ENCODE results near the gene TTC28.
"Not testable (repeated sequence)": the region's sequence is repeated elsewhere in the genome, so short reads cannot be mapped to it uniquely, and the experiment has no call there.

TTC28 gene

GRCh38 chr22:28397306-28397705 is 282.3 kb downstream of the TTC28 start:
- no peak for DNase-seq

DNA sequence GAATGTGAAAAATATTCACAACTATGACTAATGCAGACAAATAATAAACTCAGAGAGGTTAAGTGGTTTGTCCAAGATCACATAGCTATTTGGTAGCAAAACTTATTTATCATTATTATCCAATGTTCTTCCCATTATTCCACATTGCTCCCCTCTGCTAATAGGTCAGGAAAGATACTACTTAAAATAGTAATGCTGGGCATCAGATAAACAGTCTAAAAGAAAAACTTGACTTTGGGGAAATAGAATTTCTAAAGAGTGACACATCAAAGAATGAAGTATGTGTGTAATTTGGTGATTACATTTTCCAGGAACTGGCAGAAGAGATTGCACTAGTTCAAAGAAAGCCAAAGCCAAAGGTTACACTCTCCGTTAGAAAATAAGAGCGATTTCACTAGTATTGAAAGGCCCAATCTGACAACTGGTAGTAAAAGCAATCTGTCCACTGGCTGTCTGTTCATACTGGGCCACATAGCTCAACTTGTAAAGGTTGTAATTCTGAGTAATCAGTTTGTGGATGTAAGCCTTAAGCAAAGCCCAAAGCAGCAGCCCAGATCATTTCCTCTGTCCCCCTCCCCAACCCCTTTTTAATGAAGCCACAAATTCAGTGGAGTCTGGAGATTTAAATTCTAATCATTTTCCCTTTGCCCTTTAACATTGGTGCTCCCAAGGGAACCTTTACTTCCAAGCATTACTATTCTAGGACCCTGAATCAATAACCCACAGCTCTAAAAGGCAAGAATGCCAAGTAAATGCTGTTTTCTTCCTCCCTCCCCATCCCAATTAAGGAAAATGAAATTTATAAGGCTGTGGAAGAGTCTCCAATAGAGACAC is 283.5 kb downstream of the TTC28 start:
- no peak for DNase-seq

DNA sequence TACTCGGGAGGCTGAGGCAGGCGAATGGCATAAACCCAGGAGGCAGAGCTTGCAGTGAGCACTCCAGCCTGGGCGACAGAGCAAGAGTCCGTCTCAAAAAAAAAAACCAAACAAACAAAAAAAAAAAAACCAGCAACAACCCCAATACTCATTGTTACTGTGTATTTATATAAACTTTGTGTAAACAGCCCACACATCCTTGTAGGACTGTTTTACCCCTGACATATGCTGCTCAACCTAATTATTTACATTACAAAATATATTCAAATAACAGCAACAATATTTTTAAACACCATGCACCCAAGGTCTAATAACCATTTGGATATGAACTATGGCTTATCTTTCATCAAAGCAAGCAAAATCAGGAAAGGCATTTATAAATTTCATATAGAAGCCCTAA is 284.1 kb downstream of the TTC28 start:
- DNase-seq: no peak

- no peak for DNase-seq
Measured at GRCh38 chr22:28394513-28395110, 285.0 kb downstream of the TTC28 start.

DNA sequence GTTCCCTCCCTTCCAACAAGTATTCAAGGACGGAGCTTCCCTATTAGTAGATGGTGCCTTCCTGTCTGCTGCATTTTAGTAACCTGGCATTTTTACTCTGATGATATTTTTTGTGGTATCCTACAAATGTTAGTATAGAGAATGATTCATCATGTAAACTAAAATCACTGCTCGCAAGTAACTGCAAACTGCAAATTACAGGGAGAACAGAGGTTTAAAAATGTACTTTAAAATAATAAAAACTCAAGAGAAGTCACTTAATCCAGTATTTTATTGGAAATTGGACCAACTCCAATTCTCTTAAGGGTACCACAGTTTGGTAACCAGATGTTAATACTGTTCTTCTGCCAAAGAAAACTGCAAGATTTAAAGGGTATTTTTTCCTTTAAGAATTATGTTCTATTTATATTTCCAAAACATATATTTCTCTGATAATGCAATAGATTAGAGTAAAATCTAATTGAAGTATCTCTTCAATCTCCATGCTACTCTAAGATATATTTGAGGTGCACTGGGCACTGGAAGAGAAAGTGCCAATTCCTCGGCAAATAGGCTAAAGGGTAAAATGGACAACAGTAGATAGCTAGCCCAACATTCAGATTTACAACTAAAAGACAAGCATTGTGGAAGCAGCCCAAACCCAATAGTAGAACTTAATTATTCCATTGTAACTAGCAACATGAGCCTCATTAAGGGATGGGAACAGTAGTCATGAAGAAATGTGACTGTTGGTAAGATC is 298.0 kb downstream of the TTC28 start:
- no peak for DNase-seq

- DNase-seq: no peak
Measured at GRCh38 chr22:28379951-28380350, 299.7 kb downstream of the TTC28 start.

DNA sequence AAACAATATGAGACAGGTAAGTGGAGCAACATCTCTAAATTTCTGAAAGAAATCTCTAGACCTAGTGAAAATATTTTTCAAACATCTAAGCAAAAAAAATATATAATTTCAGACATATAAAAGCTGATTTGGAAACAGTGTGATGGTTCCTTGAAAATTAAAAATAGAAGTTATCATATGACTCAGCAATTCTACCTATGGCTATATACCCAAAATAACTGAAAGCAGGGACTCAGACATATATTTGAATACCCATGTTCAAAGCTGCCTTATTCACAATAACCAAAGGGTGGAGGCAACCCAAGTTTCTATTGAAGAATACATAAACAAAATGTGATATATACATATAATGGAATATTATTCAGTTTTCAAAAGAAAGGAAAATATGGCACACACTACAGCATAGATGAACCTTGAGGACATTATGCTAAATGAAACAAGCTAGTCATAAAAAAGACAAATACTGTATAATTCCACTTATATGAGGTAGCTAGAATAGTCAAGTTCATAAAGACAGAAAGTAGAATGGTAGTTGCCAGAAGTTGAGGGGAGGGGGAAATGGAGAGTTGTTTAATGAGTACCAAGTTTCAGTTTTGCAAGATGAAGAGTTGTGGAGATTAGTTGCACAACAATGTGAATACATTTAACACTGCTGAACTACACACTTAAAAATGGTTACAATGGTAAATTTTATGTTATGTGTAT is 300.4 kb downstream of the TTC28 start:
- no peak for DNase-seq

GRCh38 chr22:28375761-28376534 is 303.7 kb downstream of the TTC28 start:
- DNase-seq: no peak

DNA sequence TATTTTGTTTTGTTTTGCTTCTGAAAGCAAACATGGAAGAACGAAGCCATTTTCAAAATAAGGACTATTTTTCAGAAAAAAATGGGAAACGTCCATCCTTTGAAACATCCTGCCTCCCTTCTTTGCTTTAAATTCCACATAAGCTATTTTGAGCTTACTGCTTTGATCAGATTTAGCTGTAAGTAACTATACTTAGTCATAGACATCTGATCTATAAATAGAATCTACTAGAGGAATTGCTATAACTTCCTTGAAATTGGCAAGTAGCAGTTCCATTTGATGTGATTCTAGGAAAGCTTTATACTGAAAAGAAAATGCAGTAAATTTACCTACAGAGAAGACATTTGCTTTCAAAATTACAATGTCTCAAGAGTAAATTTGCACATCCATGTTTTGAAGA is 305.8 kb downstream of the TTC28 start:
- DNase-seq: no peak

GRCh38 chr22:28369854-28370253 is 309.8 kb downstream of the TTC28 start:
- DNase-seq: no peak

DNA sequence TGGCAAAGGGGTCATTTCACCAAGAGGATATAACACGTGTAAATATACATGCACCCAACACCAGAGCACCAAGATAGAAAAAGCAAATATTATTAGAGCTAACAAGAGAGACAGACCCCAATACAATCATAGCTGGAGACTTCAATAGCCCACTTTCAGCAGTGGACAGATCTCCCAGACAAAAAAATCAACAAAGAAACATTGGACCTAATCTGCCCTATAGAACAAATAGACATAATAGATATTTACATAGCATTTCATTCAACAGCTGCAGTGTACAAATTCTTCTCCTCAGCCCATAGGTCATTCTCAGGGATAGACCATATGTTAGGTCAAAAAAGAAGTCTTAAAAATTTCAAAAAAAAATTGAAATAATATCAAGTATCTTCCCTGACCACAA is 312.8 kb downstream of the TTC28 start:
- DNase-seq: no peak

DNA sequence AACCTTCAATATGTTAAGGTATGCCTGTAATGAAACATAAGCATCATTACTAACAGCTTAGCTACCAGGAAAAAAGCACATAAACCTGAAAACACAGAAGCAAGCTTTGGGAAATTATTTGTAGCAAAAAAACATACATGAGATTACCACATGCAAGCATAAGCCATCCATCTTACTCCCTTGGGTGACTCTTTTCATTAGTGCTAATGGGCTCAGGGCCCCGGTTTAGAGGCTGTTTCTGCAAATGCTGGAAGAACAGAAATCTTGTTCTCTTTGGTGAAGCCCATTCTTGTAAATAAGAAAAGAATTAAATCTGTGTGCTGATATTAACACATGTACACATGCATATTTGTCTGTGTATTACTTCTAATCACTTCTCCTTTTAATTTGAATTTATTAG is 314.3 kb downstream of the TTC28 start:
- DNase-seq: no peak

- not testable (repeated sequence) for DNase-seq
Measured at GRCh38 chr22:28364105-28364504, 315.5 kb downstream of the TTC28 start.

GRCh38 chr22:28360939-28361338 is 318.7 kb downstream of the TTC28 start:
- DNase-seq: no peak

DNA sequence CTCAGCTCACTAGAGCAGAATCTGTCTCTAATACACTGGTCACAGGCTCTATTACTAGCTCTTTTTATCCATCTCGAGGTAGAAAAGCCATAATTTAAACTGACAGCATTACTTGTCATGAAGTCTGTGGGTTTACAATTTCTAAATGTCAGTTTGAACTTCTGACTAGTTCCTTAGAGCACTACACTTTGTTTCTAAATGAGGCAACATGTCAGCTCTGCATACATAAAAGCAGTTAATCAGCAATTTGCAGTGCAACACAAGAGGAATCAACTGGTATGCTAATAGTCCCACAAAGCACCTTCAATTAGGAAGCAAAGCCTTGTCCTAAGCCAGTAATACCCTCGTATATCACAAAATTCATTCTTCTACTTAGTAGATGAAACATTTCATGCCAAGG is 321.3 kb downstream of the TTC28 start:
- DNase-seq: no peak

DNA sequence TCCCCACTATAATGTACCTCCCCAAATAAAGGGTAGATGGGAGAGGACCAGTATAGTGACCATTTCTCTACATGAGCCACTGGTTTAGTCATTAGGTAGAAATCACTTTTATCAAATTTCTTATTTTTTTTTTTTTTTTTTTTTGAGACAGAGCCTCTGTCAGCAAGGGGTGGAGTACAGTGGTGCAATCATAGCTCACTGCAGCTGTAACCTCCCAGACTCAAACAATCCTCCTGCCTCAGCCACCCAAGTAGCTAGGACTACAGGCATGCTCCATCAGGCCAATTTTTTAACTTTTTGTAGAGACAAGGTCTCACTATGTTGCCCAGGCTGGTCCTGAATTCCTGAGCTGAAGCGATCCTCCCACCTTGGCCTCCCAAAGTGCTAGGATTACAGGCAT is 322.4 kb downstream of the TTC28 start:
- no peak for DNase-seq

DNA sequence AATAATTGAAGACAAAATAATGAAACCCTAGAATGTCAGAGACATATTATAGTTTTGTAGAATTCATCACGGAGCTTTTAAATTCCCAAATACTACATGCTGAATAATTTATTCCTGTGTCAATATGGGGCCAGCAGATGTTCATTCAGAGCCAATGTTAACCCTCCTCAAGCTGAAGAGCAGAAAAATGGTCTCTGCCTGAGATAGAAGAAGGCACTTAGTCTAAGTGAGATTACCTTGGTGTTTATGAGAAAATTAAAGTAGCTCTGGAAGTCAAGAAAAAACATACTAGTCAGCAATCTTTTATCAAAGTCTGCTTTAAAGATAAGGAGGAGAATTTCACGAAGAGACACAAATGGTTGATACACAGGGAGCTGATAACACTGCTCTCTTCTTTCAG is 328.2 kb downstream of the TTC28 start:
- DNase-seq: no peak

DNA sequence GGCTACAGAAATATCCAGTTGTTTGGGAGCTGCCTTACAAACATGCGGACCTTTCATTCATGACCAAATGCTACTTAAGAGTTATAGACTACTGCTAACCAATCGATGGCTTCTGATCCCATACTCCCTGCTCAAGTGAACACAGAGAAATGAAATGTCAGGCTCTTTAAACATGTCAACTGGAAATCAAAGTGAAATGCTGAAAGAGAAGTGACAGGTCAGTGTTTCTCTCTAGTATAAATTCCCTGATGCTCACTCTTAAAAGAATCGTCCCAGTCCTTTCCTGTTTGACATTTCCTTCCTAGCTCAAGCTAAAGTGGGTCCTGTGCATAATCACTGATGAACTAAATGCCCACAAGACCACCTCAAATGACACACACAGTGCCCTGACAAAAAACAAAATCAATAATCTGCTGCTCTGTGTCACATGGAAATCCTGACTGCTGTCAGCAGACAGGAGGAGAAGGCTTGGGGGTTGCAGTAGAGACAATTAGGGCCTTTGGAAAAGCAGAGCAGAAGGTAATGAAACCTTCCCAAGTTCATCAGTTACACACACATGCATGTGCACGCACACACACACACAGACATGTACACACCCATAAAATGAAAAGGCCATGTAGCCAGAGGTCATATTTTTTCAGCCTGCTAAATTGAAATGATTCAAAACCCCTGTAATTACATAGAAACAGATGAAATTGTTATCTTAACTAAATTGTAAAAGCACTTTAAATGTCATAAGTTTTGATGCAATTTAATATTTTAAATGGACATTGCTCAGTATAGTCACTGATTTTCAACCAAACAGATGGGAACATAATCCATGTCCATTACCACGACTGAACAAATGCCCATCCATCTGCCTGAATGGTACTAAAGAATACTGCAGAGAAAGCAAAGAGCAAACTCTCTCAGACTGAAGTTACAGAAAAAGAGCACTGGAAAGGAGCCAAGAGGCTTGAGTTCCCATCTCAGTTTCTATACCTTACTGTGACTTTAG is 330.7 kb downstream of the TTC28 start:
- DNase-seq: no peak

DNA sequence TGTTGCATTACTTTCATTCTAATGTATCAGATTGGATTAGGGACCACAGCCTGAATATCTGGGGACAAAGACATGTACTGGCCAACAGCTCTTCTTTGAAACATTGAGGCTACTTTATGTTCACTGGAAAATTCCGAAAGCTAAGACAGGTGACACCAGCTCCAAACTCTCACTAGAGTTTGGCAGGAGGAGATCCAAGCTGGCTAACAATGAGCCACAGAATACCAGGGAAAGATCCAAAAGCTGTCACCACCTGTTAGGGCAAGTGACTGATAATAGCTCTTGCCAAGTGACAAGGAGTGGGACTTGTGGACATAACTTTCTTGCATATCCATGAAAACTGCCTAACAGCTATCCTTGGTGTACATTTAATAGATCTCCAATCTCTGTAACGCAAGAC is 333.3 kb downstream of the TTC28 start:
- no peak for DNase-seq

DNA sequence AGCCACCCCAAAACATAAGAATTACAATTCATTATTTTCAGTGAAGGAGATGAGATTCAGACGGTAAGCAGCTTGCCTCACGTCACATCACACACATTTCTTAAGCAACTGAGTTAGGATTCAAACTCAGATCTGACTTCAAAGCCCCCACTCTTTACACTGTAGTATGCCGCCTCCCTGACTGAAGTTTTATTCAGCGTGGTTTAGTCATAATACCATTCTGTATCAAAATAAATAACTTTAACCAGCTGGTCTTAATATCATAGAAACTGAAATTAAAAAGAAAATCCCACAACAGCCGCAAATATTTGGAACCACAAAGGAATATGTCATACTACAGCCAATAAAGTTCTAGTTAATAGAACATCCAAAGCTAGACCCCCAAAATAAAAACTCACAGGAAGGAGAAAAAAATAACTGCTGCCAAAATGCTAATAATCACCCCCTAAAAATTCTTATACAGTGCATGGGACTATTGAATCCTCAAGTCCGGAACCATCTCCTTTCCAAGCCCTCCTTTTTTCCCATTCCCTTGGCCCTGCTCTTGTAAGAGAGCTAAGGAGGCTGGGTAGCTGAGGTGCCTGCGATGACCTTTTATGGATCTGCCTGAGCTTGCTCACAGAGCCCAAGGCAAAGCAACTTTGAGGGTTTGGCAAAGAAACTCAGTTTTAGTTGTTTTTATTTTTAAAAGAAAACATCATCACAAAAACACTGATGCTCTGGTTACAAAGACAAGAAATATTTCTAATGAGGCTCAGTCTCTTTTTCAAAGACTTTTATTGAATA is 334.5 kb downstream of the TTC28 start:
- no peak for DNase-seq

All from NCI-H1048 (cell line).